Tibial nerve (tissue), 3 donors: ENCODE results near the gene ARID1B.

ENCODE experiments used
- CTCF ChIP-seq, 5 experiments: fragments of 200-600 bp in 3 of 5; fragments of 450-650 bp in 2 of 5; sonication (generic) in 3 of 5; IDR thresholded peaks; one replicate each; pipeline ENCODE4 v1.5.1; 2016 to 2019; ENCODE audit warnings: antibody characterized with exemption in 5 of 5, mild to moderate bottlenecking in 3 of 5, moderate library complexity in 2 of 5
- POLR2A ChIP-seq, 2 donors: fragments of 450-650 bp; IDR thresholded peaks; one replicate each; pipeline ENCODE4 v1.6.1; 2017; ENCODE audit warnings: antibody characterized with exemption in 2 of 2, mild to moderate bottlenecking in 2 of 2, moderate library complexity in 2 of 2

GRCh38 chr6:156933201-156934068, 156.3 kb downstream of the ARID1B start:
- TF ChIP-seq CTCF (IDR thresholded peaks at IDR 0.05) (no peak), POLR2A (IDR thresholded peaks at IDR 0.05) (no peak)
